Raji (cell line): ENCODE data around the gene RND3.

Source experiments
- POLR2A ChIP-seq: IDR thresholded peaks from 2 replicates; pipeline ENCODE4 v1.6.1; 2011; ENCODE audit warnings: low read depth, low read length, control low read depth; ENCODE audit not compliant: insufficient read depth

The RND3 gene

GRCh38 chr2:150487537-150488429 is at the start of gene RND3:
Gene RND3, minus strand, starts transcription at chr2:150487667. Its CDS starts 250 bp downstream, at chr2:150487417.
- TF ChIP-seq POLR2A = no peak

- no peak for TF ChIP-seq POLR2A
Observed at GRCh38 chr2:150535176-150535575, 47.7 kb upstream of the RND3 start.

GRCh38 chr2:150532879-150533278 is 45.4 kb upstream of the RND3 start:
- TF ChIP-seq POLR2A = no peak

- no peak for TF ChIP-seq POLR2A
Observed at GRCh38 chr2:150532020-150532419, 44.6 kb upstream of the RND3 start.

GRCh38 chr2:150531591-150531990 is 44.1 kb upstream of the RND3 start:
- no peak for TF ChIP-seq POLR2A

- no peak for TF ChIP-seq POLR2A
Observed at GRCh38 chr2:150530168-150530567, 42.7 kb upstream of the RND3 start.

GRCh38 chr2:150528861-150529801 is 41.7 kb upstream of the RND3 start:
- no peak for TF ChIP-seq POLR2A

GRCh38 chr2:150526827-150527226 is 39.4 kb upstream of the RND3 start:
- no peak for TF ChIP-seq POLR2A

GRCh38 chr2:150526006-150526405 is 38.5 kb upstream of the RND3 start:
- TF ChIP-seq POLR2A = no peak

GRCh38 chr2:150522269-150522668 is 34.8 kb upstream of the RND3 start:
- TF ChIP-seq POLR2A = no peak

- TF ChIP-seq POLR2A = no peak
Observed at GRCh38 chr2:150520887-150521664, 33.6 kb upstream of the RND3 start.

- no peak for TF ChIP-seq POLR2A
Observed at GRCh38 chr2:150520033-150520432, 32.6 kb upstream of the RND3 start.

- no peak for TF ChIP-seq POLR2A
Observed at GRCh38 chr2:150517951-150518680, 30.6 kb upstream of the RND3 start.

- TF ChIP-seq POLR2A = no peak
Observed at GRCh38 chr2:150513647-150514046, 26.2 kb upstream of the RND3 start.
